ENCODE results near the gene KCNQ1.

- TF ChIP-seq GATA2 (IDR thresholded peaks at IDR 0.05; ENCODE audit: insufficient read depth, insufficient read length, low read depth, low read length) (no peak), CTCF (IDR thresholded peaks at IDR 0.05; ENCODE audit: extremely low read depth in 1 of 2, insufficient read depth in 1 of 2, low read depth in 1 of 2, low read length in 2 of 2) (no peak), EZH2 (IDR thresholded peaks at IDR 0.05; ENCODE audit: borderline replicate concordance, low read depth, low read length, severe bottlenecking) (no peak), FOS (IDR thresholded peaks at IDR 0.05; ENCODE audit: borderline replicate concordance, insufficient read depth, low read length) (no peak), POLR2A (IDR thresholded peaks at IDR 0.05; ENCODE audit: low read depth, low read length) (no peak), POLR2AphosphoS5 (IDR thresholded peaks at IDR 0.05; ENCODE audit: insufficient read depth, low read depth, low read length) (no peak)
These were observed 117.1 kb downstream of the KCNQ1 start for GRCh38 chr11:2561696-2562581.
